ENCODE measurements around the gene INO80.
A peak's percentile ranks its signal among the peaks of the same experiment; 100 is the strongest.

Gene INO80

GRCh38 chr15:41020311-41020710, 95.8 kb downstream of the INO80 start:
- Histone ChIP-seq H4K91ac (ENCODE audit: low read length) (no peak overlapping the region), H2AFZ (ENCODE audit: low read depth, low read length) (no peak overlapping the region), H3K4me1 (ENCODE audit: control insufficient read depth, insufficient read depth, low read depth, low read length) (no peaks in the 10 kb centered on the region), H2BK15ac (ENCODE audit: low read depth, poor library complexity, severe bottlenecking) (no peak overlapping the region), H2BK5ac (ENCODE audit: low read depth, low read length, poor library complexity, severe bottlenecking) (no peak overlapping the region), H3K14ac (ENCODE audit: low read length in 2 of 2) (no peak overlapping the region), H2AK5ac (ENCODE audit: low read length, severe bottlenecking) (no peak overlapping the region), H3K4me3 (ENCODE audit: insufficient read depth in 1 of 2, low read depth in 1 of 2, low read length in 2 of 2) (no peak overlapping the region), H2BK12ac (ENCODE audit: low read length in 2 of 2) (no peak overlapping the region), H3K27ac (ENCODE audit: low read length, poor library complexity, severe bottlenecking) (no peak overlapping the region), H3K18ac (ENCODE audit: low read depth in 1 of 2, low read length in 2 of 2) (no peak overlapping the region), H3K4me2 (ENCODE audit: low read length, poor library complexity, severe bottlenecking) (no peak overlapping the region), H3K4ac (ENCODE audit: low read depth in 1 of 2, low read length in 2 of 2) (no peak overlapping the region), H2BK120ac (ENCODE audit: low read depth, low read length) (no peak overlapping the region), H3K9me3 (ENCODE audit: control insufficient read depth, low read length) (no peaks in the 10 kb centered on the region), H3K9ac (ENCODE audit: low read length) (no peak overlapping the region), H3K27me3 (ENCODE audit: control insufficient read depth in 1 of 2, insufficient read depth in 1 of 2, low read length in 2 of 2) (no peaks in the 10 kb centered on the region), H3K23ac (ENCODE audit: low read length in 2 of 2) (no peak overlapping the region), H4K8ac (ENCODE audit: low read length) (no peak overlapping the region), H3K79me1 (replicated peaks; ENCODE audit: low read length, poor library complexity, severe bottlenecking) (peaks cover 25% of the 10 kb centered on the region), H3K36me3 (ENCODE audit: control insufficient read depth in 1 of 2, insufficient read depth in 2 of 2, low read depth in 1 of 2, low read length in 2 of 2) (peaks cover 12 to 67% of the 10 kb centered on the region in 2 experiments)
- WGBS, result 100% methylated on average over 1 of the region's 4 CpGs
- DNase-seq, result peak; percentile 61

DNA sequence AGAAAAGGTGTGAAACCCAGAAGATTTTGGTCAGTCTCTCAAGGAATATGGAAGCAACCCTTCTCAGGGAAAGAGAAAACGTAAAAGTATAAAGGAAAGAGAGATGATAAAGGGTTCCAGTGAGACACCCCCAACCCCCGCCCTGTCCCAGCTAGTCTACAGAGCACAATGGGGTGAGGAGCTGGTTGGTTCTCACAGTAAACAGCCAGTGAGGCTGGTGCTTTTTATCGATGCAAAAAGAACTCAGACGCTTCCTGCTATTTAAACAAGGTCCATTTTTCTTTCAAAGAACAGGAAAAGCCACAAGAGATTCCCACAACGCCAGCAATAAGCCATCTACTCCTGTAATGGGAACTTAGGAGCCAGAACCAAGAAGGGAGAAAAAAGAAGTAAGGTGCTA, 96.9 kb downstream of the INO80 start:
- Histone ChIP-seq H3K4me3 (ENCODE audit: insufficient read depth in 1 of 2, low read depth in 1 of 2, low read length in 2 of 2) (no peak overlapping the region), H3K9me3 (ENCODE audit: control insufficient read depth, low read length) (no peaks in the 10 kb centered on the region), H2AK5ac (ENCODE audit: low read length, severe bottlenecking) (no peak overlapping the region), H3K27ac (ENCODE audit: low read length, poor library complexity, severe bottlenecking) (no peak overlapping the region), H3K27me3 (ENCODE audit: control insufficient read depth in 1 of 2, insufficient read depth in 1 of 2, low read length in 2 of 2) (no peaks in the 10 kb centered on the region), H3K14ac (ENCODE audit: low read length in 2 of 2) (no peak overlapping the region), H2AFZ (ENCODE audit: low read depth, low read length) (no peak overlapping the region), H2BK120ac (ENCODE audit: low read depth, low read length) (no peak overlapping the region), H3K4ac (ENCODE audit: low read depth in 1 of 2, low read length in 2 of 2) (no peak overlapping the region), H3K9ac (ENCODE audit: low read length) (no peak overlapping the region), H3K4me1 (ENCODE audit: control insufficient read depth, insufficient read depth, low read depth, low read length) (no peaks in the 10 kb centered on the region), H3K18ac (ENCODE audit: low read depth in 1 of 2, low read length in 2 of 2) (no peak overlapping the region), H3K36me3 (ENCODE audit: control insufficient read depth in 1 of 2, insufficient read depth in 2 of 2, low read depth in 1 of 2, low read length in 2 of 2) (peaks cover 12 to 79% of the 10 kb centered on the region in 2 experiments), H3K23ac (ENCODE audit: low read length in 2 of 2) (no peak overlapping the region), H2BK15ac (ENCODE audit: low read depth, poor library complexity, severe bottlenecking) (no peak overlapping the region), H2BK12ac (ENCODE audit: low read length in 2 of 2) (no peak overlapping the region), H2BK5ac (ENCODE audit: low read depth, low read length, poor library complexity, severe bottlenecking) (no peak overlapping the region), H4K91ac (ENCODE audit: low read length) (no peak overlapping the region), H3K79me1 (replicated peaks; ENCODE audit: low read length, poor library complexity, severe bottlenecking) (peaks cover 25% of the 10 kb centered on the region), H4K8ac (ENCODE audit: low read length) (no peak overlapping the region), H3K4me2 (ENCODE audit: low read length, poor library complexity, severe bottlenecking) (no peak overlapping the region)
- DNase-seq, result no peak
- WGBS, result 66% methylated on average over 5 of the region's 5 CpGs

- H2AK5ac ChIP-seq (ENCODE audit: low read length, severe bottlenecking), result no peak overlapping the region
- H3K4me2 ChIP-seq (ENCODE audit: low read length, poor library complexity, severe bottlenecking), result no peak overlapping the region
- no peak overlapping the region for H3K4me3 ChIP-seq (ENCODE audit: insufficient read depth in 1 of 2, low read depth in 1 of 2, low read length in 2 of 2)
- no peaks in the 10 kb centered on the region for H3K4me1 ChIP-seq (ENCODE audit: control insufficient read depth, insufficient read depth, low read depth, low read length)
- no peak overlapping the region for H3K27ac ChIP-seq (ENCODE audit: low read length, poor library complexity, severe bottlenecking)
- peak overlapping the region; percentile 2 to 10 for H2BK12ac ChIP-seq (ENCODE audit: low read length in 2 of 2)
- H3K14ac ChIP-seq (ENCODE audit: low read length in 2 of 2), result no peak overlapping the region
- H3K9me3 ChIP-seq (ENCODE audit: control insufficient read depth, low read length), result no peaks in the 10 kb centered on the region
- no peak overlapping the region for H3K23ac ChIP-seq (ENCODE audit: low read length in 2 of 2)
- H4K8ac ChIP-seq (ENCODE audit: low read length), result no peak overlapping the region
- H2BK15ac ChIP-seq (ENCODE audit: low read depth, poor library complexity, severe bottlenecking), result no peak overlapping the region
- H2BK120ac ChIP-seq (ENCODE audit: low read depth, low read length), result no peak overlapping the region
- no peak overlapping the region for H2BK5ac ChIP-seq (ENCODE audit: low read depth, low read length, poor library complexity, severe bottlenecking)
- peak; percentile 74 for DNase-seq
- H3K27me3 ChIP-seq (ENCODE audit: control insufficient read depth in 1 of 2, insufficient read depth in 1 of 2, low read length in 2 of 2), result no peaks in the 10 kb centered on the region
- H2AFZ ChIP-seq (ENCODE audit: low read depth, low read length), result no peak overlapping the region
- whole genome bisulfite sequencing, result 90% methylated on average over 1 of the region's 1 CpG
- no peak overlapping the region for H4K91ac ChIP-seq (ENCODE audit: low read length)
- no peak overlapping the region for H3K18ac ChIP-seq (ENCODE audit: low read depth in 1 of 2, low read length in 2 of 2)
- H3K4ac ChIP-seq (ENCODE audit: low read depth in 1 of 2, low read length in 2 of 2), result no peak overlapping the region
- no peak overlapping the region for H3K9ac ChIP-seq (ENCODE audit: low read length)
- peaks cover 25% of the 10 kb centered on the region for H3K79me1 ChIP-seq (replicated peaks; ENCODE audit: low read length, poor library complexity, severe bottlenecking)
- peaks cover 12 to 85% of the 10 kb centered on the region in 2 experiments for H3K36me3 ChIP-seq (ENCODE audit: control insufficient read depth in 1 of 2, insufficient read depth in 2 of 2, low read depth in 1 of 2, low read length in 2 of 2)
Observed at GRCh38 chr15:41018534-41018933, 97.5 kb downstream of the INO80 start.

GRCh38 chr15:41017066-41017735, 98.9 kb downstream of the INO80 start:
- H3K36me3 ChIP-seq (ENCODE audit: control insufficient read depth in 1 of 2, insufficient read depth in 2 of 2, low read depth in 1 of 2, low read length in 2 of 2), result peaks cover 12 to 93% of the 10 kb centered on the region in 2 experiments
- H3K4me1 ChIP-seq (ENCODE audit: control insufficient read depth, insufficient read depth, low read depth, low read length), result no peaks in the 10 kb centered on the region
- WGBS, result 13% methylated on average over 2 of the region's 2 CpGs
- no peak overlapping the region for H2BK5ac ChIP-seq (ENCODE audit: low read depth, low read length, poor library complexity, severe bottlenecking)
- no peak overlapping the region for H3K18ac ChIP-seq (ENCODE audit: low read depth in 1 of 2, low read length in 2 of 2)
- peak overlapping the region; percentile 53 for H4K91ac ChIP-seq (ENCODE audit: low read length)
- H3K9ac ChIP-seq (ENCODE audit: low read length), result peak overlapping the region; percentile 1
- peaks cover 24% of the 10 kb centered on the region for H3K79me1 ChIP-seq (replicated peaks; ENCODE audit: low read length, poor library complexity, severe bottlenecking)
- no peak overlapping the region for H3K27ac ChIP-seq (ENCODE audit: low read length, poor library complexity, severe bottlenecking)
- no peak overlapping the region for H2BK120ac ChIP-seq (ENCODE audit: low read depth, low read length)
- no peak overlapping the region for H3K23ac ChIP-seq (ENCODE audit: low read length in 2 of 2)
- H3K4me3 ChIP-seq (ENCODE audit: insufficient read depth in 1 of 2, low read depth in 1 of 2, low read length in 2 of 2), result no peak overlapping the region
- peak overlapping the region in 1 of 2 experiments; percentile 59 for H2BK12ac ChIP-seq (ENCODE audit: low read length in 2 of 2)
- no peaks in the 10 kb centered on the region for H3K27me3 ChIP-seq (ENCODE audit: control insufficient read depth in 1 of 2, insufficient read depth in 1 of 2, low read length in 2 of 2)
- H2AFZ ChIP-seq (ENCODE audit: low read depth, low read length), result no peak overlapping the region
- H3K9me3 ChIP-seq (ENCODE audit: control insufficient read depth, low read length), result no peaks in the 10 kb centered on the region
- DNase-seq, result peak; percentile 63
- peak overlapping the region in 1 of 2 experiments; percentile 18 for H3K4ac ChIP-seq (ENCODE audit: low read depth in 1 of 2, low read length in 2 of 2)
- no peak overlapping the region for H3K14ac ChIP-seq (ENCODE audit: low read length in 2 of 2)
- H2AK5ac ChIP-seq (ENCODE audit: low read length, severe bottlenecking), result no peak overlapping the region
- peak overlapping the region; percentile 66 for H4K8ac ChIP-seq (ENCODE audit: low read length)
- H2BK15ac ChIP-seq (ENCODE audit: low read depth, poor library complexity, severe bottlenecking), result no peak overlapping the region
- H3K4me2 ChIP-seq (ENCODE audit: low read length, poor library complexity, severe bottlenecking), result no peak overlapping the region
